Dermis microvascular lymphatic vessel endothelial cell (primary cell): Measurements from ENCODE around the gene U2AF2. TPM values are rescaled to one million over a fixed set of nuclear protein-coding genes. Genes with fewer than 3 reads are reported as not detected.

Experiments used
- DNase-seq, 2 donors: peaks; one replicate each; pipeline versions ENCODE4 v3.0.0 to v3.0.0-alpha.2; 2010; ENCODE audit warnings: low read depth in 2 of 2
- total RNA-seq: library from RNA; depleted of rRNA; stranded (reverse); fragments of >200 nt; gene quantifications from 2 replicates; pipeline ENCODE4 v1.2.1, GENCODE V29; 2014

U2AF2 gene
- total RNA-seq = 84.0 and 95.8 TPM in 2 replicates

- DNase-seq = peak in 1 of 2 donors; percentile 93
Measured at GRCh38 chr19:55654868-55655647, at the start of gene U2AF2. U2AF2 (plus strand) TSS chr19:55655035; CDS start chr19:55655105, 70 bp downstream.

GRCh38 chr19:55605207-55605636 lies 49.6 kb upstream of the U2AF2 start:
- DNase-seq = peak; percentile 93 to 97

- DNase-seq = peak; percentile 55 to 88
Measured at GRCh38 chr19:55605637-55606470, 49.0 kb upstream of the U2AF2 start, which contains the start of gene ZNF865. ZNF865 (plus strand) TSS chr19:55605647; CDS start chr19:55613619, 7,972 bp downstream.

- DNase-seq = no peak
Measured at GRCh38 chr19:55606471-55606787, 48.4 kb upstream of the U2AF2 start.

GRCh38 chr19:55606817-55607216 lies 48.0 kb upstream of the U2AF2 start:
- no peak for DNase-seq

GRCh38 chr19:55609326-55609725 lies 45.5 kb upstream of the U2AF2 start:
- no peak for DNase-seq

GRCh38 chr19:55611300-55611982 lies 43.4 kb upstream of the U2AF2 start:
- DNase-seq = no peak

GRCh38 chr19:55611983-55612645 lies 42.7 kb upstream of the U2AF2 start:
- no peak for DNase-seq

GRCh38 chr19:55613396-55613795 lies 41.4 kb upstream of the U2AF2 start:
- DNase-seq = no peak

- DNase-seq = no peak
Measured at GRCh38 chr19:55613930-55614710, 40.7 kb upstream of the U2AF2 start.

- no peak for DNase-seq
Measured at GRCh38 chr19:55614711-55615542, 39.9 kb upstream of the U2AF2 start.

GRCh38 chr19:55615543-55616394 lies 39.1 kb upstream of the U2AF2 start:
- no peak for DNase-seq

GRCh38 chr19:55616395-55616875 lies 38.4 kb upstream of the U2AF2 start:
- no peak for DNase-seq

GRCh38 chr19:55617426-55617825 lies 37.4 kb upstream of the U2AF2 start:
- peak in 1 of 2 donors; percentile 52 for DNase-seq

- DNase-seq = no peak
Measured at GRCh38 chr19:55618426-55618825, 36.4 kb upstream of the U2AF2 start.

- no peak for DNase-seq
Measured at GRCh38 chr19:55619286-55619685, 35.5 kb upstream of the U2AF2 start.

- no peak for DNase-seq
Measured at GRCh38 chr19:55620410-55621204, 34.2 kb upstream of the U2AF2 start.

GRCh38 chr19:55621205-55621672 lies 33.6 kb upstream of the U2AF2 start:
- DNase-seq = no peak
